Measurements from ENCODE around the gene GLS.
A peak's percentile ranks its signal among the peaks of the same experiment; 100 is the strongest.
"Not testable (repeated sequence)": the region's sequence is repeated elsewhere in the genome, so short reads cannot be mapped to it uniquely, and the experiment has no call there.

GLS gene

DNA sequence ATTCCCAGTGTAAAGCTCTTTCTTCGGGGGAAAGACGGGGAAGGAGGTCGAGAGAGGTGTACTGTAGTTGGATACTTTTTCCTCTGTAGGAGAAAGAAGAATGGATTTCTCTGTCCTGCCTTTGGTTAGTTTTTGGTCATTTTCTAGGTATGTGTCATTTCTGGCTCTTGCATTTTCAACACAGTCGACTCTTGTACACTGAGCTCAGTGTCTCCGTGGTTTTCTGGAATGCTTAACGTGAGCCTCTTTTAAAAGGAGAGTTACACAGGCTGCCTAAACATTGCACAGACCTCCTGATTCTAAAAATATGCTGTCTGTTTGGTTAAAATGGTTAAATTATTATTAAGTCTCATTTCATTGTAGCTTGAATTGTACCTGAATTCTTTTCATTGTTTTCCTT, 21.8 kb upstream of the GLS start:
- DNase-seq: no peak

DNA sequence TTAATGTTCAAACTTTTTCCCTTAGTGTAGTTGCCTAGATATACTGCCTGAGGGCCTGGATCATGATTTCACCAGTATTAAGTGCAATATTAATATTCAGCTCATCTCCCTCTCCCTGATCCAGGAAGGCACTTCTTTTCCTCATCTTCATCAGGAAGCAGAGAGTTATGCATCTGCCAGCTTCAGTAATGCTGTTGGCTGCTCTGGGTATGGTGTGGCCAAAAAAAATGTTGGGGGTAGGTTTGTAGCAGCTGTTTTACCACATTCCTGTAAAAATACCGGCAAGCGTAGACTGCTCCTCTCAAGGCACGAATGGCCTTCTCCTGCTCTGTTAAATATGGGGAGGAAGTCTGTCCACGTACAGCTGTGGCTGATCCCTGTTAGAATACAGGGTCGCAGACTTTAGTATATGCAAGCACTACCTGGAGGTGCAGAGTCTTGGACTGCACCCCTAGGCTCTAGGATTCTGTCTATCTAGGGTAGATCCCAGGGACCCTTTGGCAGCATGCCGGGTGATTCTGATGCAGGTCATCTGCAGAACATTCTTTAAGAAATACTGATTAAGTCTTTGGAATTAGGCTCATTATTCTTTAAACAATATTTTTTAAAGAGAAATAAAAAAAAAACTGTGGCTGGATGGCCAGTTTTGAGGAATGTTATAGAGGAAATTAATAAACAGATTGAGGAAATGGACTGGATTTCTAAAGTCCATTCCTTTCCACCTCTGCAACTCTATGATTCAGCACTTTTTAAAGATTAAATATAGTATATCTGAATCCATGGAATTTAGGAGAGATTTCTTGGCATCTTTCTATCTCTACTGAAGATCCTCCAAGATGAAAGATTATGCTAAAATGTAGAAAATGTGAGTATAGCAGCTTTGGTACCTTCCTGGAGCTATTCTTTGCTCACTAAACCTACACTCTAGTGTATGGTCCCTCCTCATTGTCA, 21.0 kb upstream of the GLS start:
- DNase-seq: no peak

DNA sequence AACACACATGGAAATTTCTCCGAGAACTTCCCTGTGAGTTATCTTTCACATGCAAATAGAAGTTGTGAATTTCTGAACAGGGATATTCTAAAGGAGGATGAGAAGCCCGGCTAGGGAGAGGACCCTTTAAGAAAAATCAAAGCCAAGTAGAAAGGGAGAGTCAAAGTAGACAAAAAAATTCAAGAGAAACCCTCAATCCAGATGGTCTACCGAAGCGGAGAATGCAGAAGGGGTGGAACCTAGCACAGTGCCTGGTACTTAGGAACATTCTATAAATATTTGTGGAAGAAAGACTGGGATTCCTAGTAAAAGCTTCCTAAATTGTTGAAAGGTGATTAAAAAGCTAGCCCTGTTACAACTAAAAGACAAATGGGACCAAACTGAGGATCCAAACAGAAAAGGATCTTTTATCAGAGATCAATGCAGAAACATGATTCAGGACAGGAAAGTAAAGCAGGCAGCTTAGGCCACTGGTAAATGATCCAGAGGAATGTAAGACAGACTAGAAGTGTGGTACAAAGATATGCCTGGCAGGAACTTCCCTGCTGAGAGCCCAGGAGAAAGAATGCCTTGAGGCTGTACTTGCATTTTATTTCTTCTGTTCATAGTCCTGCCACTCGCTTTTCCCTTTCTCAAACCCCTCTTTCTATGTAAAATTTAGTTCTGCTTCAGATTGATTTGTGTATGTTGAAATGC, 19.5 kb upstream of the GLS start:
- DNase-seq: no peak

DNA sequence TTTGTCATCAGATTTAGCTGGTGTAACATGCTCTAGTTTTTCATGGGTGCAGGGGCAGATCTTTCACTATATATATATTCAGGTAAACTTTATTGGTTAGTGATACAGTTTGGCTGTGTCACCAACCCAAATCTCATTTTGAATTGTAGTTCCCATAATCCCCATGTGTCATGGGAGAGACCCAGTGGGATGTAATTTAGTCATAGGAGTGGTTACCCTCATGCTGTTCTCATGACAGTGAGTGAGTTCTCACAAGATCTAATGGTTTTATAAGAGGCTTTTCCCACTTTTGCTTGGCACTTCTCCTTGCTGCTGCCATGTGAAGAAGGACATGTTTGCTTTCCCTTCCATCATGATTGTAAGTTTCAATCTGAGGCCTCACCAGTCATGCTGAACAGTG, 18.5 kb upstream of the GLS start:
- DNase-seq: not testable (repeated sequence)

DNA sequence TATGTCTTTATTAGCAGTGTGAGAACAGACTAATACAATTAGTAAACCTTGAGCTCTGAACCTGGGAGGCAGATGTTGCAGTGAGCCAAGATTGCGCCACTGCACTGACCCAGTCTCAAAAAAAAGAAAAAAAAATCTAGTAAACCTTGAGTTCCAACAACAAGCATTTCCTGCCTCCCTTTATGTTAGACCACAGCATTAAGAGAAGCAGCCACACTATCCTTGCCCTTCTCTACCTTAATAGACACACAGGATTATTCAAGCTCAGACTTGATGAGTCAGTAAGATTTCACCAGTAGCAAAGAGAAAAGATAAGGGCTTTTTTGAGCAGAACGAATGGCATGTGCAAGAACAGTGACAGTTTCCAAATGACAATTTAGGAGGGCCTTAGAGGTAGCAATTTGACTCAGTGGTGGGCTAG, 18.0 kb upstream of the GLS start:
- no peak for DNase-seq

DNA sequence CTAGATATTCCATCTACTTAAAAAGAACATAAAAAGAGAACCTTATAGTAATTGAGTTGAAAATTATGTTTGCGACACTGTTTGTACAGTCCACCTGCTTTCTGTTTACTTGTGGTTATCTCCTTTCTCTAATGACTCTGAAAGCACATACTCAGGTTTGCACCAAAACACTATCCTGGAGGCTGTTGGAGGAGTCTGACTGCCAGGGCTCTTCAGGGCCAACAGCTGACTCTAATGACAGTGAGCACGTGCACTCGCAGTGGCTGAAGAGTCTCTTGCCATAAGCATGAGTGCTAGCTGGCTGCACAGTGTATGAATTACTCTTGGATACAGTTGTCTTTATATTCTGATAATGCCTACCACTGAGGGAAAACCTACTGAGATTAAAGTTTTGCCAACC, 16.7 kb upstream of the GLS start:
- DNase-seq: no peak

DNA sequence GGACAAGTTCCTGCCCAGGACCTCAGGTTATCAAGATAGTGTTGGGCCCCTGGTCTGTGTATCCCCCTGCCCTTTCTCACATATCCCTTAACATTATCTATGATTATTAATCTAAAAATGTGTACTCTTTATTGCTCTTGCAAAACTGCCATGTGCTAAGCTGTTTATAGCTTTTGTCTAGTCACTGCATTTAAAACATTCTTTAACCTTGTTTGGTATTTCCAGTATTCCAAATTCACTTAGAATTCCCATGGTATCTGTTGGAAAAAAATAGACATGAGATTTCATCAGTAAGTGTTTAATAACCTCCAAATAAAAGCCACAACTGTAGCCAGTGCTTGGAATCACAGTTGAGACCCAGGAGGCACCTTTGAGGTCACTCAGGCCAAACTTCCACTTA, 16.2 kb upstream of the GLS start:
- DNase-seq: no peak

DNA sequence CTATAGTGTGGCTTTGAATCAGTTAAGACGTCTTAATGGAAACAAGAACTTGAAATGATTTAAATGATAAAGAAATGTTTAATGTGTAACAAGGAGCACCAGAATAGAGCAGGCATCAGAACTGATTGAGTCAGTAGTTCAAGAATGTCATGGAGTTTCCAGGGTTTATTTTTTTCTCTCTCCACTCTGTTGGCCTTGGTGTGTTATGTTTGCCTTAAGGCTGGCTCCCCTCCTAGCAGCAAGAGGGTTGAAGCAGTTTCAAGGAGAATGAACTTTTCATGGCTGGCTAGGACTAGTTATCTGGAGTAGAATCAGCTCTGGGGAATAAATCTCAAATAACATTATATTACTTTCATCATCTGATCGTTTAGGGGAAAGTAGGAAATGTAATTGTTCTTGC, 13.4 kb upstream of the GLS start:
- DNase-seq: peak; percentile 30

DNA sequence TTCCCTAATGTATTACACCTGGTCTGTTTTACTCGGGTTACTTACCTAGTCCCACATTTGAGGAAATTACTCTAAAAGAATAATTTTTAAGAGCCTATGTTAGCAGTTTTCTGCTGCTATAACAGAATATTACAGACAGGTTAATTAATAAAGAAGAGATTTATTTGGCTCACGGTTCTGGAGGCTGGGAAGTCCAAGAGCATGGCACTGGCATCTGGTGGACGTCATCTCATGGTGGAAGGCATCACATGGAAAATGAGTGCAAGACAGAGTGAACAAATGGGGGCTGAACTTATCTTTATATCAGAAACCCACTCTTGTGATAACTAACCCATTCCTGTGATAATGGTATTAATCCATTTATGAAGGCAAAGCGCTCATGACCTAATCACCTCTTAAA, 12.8 kb upstream of the GLS start:
- DNase-seq: no peak

DNA sequence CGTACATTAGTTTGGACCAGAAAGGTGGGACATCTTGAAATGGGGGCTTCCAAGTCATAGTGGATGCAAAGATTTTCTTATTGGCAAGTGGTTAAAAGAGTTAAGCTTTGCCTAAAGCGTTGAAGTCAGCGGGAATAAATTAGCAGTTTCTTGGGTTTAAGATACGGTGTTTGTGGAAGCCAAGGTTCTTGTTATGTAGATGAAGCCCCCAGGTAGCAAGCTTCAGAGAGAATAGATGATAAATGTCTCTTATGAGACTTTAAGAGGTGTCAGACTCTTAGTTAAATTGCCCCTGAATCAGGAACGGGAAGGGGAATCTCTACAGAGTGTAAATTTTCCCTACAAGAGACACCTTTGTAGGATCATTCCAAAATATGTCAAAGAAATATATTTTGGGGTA, 10.9 kb upstream of the GLS start:
- no peak for DNase-seq

DNA sequence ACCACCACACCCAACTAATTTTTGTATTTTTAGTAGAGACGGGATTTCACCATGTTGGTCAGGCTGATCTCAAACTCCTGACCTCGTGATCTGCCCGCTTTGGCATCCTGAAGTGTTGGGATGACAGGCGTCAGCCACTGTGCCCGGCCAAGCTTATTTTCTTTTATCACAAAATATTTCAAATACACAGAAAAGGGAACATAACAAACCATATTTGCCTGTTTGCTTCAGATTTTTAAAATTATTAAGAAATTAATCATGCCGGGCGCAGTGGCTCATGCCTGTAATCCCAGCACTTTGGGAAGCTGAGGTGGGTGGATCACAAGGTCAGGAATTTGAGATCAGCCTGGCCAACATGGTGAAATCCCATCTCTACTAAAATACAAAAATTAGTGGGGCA, 7.2 kb upstream of the GLS start:
- DNase-seq: not testable (repeated sequence)

DNA sequence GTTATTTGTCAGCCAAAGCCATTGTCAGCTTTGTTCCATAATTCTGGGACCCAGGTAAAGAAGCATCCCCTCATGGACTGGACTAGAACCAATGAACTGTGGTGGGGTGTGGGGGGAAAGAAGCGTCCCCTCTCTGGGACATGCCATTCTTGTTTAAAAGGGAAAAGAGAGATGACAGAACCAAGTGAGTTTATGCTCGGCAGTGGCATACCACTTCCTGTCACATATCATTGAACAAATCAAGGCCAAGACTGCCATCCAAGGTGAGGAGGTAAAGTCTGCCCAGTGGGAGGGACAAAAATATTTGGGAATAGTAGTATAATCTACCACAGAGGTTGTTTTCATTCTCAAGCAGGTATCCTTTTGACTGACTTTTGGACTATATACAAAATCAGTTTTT, 4.7 kb upstream of the GLS start:
- no peak for DNase-seq

DNA sequence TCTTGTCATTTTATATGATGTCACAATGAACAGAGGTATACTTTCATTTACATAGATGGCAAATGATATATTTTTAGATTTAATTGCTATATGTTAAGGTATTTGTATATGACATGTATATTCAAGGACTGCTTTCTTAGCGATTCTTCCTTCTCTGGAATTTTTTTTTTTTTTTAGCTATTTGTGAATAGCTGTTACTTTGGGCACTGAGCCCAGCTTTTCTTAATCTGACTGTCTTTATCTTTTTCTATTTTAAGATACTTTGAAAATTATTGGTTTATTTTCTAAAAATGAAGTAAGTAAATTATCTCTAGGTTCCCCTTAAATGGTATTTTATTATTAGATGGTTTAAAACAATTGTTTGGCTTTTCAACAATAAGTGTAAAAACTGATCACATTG, 4.0 kb upstream of the GLS start:
- no peak for DNase-seq

DNA sequence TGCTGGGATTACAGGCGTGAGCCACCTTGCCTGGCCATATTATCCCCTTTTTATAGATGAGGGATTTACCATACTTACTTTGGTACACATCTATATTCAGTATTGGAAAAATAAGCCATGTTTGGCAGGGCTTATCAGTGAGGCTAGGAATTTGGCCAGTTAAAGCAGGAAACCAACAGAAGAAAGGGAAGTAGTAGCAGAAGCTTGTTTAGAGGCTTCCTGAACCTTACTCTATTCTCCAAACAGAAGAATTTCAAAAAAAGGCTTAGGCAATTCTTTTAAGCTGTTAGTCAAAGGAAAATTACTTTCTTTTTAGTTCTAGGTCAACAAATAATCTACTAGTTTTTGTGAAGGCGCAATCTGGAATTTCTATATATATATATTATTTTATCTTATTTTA, 3.2 kb upstream of the GLS start:
- no peak for DNase-seq

DNA sequence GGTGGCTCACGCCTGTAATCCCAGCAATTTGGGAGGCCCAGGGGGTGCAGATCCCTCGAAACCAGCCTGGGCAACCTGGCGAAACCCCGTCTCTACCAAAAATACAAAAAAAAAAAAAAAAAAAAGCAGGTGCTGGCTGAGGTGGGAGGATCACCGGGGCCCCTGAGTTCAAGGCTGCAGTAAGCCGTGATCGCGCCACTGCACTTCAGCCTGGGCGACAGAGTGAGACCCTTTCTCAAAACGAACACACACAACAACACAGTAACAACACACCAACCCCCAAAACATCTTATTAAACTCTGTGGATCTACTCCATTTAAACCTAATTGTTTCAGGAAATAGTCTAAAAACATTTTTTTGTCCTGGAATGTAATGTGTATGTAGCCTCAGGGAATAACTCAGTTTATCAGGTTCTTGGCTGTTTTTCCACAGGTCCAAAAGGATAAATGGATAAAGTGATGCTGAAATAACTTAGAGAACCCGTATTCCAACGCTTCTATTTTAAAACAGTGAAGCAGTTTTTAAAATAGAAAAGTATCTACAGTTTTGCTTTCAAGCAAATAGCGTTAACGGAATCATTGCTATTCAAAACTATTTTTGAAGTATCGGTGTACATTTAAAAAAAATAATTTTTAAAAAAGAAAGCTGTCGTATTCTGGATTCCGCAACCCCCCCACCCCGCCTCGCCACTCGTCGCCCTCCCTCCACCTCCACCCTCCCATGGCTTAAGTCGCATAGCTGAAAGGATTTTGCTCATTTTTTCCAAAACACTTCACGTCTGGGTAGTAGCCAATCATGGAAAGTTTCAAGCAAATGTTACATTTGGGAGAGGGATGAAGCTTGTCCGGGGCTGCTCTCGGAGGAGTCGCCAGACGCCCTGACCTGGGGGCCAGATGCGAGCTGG, 895 bp upstream of the GLS start:
- DNase-seq: peak; percentile 41

DNA sequence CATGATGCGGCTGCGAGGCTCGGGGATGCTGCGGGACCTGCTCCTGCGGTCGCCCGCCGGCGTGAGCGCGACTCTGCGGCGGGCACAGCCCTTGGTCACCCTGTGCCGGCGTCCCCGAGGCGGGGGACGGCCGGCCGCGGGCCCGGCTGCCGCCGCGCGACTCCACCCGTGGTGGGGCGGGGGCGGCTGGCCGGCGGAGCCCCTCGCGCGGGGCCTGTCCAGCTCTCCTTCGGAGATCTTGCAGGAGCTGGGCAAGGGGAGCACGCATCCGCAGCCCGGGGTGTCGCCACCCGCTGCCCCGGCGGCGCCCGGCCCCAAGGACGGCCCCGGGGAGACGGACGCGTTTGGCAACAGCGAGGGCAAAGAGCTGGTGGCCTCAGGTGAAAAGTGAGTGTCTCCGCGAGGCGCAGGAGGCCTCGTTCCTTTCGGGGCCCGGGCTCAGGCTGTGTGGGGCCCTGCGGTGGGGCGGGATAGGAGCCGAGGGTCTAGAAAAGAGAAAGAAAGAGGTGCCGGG, 520 bp downstream of the GLS start:
- no peak for DNase-seq

DNA sequence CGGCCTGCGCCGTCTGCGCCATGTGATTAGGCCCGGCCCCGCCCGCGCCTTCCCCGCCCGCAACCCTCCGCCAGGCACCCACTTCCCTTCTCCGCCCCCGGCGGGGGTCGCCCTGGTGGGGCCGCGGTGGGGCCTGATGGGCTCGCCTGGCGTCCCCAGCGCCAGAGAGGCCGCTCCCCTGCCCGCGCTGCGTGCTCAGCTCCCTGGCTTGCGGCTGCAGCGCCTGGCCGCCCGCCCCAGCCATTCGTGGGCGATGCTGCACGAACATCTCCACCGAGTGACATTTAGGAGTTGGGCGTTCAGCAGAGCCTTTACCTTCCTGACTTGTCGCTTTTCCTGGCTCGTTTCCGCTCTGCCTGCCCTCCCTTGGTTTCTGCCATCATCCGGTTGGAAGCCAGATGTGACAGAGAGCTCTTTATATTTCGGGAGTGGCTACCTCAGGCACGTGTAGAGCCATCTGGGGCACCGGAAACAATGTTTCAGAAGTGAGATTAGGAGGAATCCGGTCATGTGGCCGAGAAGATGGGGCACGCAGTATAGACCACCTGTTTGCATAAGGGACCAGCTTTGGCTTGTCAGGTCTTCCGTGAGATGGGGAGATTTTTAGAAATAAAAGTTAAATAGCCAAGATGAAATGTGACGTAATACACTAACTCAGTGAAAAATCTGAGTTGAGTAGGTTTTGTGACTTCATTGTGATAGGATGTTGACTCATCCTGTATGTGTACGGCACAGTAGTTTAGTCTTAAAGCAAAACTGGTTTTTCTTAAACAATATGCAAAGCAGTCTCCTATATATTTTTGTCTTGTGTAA, 1.2 kb downstream of the GLS start:
- peak; percentile 87 for DNase-seq

DNA sequence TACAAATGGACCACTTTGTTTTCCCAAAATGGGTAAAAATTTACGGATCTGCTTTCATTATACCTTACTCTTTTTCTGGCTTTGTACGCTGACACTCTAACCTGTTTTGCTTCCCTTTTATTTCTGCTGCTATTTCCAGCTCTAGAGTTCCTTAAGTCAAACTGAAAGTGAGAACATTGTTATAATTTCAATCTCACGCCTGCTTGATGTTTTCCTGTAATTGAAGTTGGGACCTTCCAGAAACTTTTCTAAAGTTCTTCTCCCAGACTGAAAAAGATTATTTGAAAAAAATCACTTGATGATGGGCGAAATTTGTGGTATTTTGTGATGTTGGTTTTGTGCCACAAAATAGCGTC, 1.8 kb downstream of the GLS start:
- DNase-seq: no peak

DNA sequence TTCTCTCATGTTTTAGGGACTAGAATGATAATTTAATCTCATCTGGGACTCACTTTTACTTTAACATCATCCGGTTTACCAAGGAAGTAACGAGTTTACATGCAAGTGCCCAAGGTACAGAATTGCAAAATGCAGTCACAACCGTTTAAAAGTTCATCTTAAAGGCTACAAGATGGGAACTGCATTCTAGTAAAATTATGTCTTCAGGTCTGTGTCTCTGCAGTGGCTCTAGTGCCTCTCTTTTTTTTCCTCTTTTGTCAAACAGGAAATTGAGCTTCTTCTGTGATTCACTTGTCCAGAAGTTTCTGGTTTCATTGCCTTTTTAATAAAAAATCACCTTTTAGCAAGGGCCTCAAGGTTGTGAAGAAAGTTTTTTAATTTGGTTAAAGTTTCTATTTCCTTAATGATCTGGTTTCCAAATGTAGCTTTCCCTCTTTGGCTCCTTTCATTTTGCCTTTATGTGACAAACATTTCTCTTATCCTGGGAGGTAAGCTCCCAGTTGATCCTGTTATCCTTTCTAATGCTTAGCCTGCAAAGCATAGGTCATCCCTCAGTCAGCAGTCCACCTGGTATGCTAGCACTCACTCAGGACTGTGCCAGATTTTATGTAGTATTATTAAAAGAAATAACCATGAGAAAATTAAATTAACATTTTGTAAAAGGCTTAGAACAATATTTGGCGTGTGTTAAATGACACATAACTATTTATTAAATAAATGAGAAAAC, 2.4 kb downstream of the GLS start:
- peak; percentile 13 for DNase-seq

DNA sequence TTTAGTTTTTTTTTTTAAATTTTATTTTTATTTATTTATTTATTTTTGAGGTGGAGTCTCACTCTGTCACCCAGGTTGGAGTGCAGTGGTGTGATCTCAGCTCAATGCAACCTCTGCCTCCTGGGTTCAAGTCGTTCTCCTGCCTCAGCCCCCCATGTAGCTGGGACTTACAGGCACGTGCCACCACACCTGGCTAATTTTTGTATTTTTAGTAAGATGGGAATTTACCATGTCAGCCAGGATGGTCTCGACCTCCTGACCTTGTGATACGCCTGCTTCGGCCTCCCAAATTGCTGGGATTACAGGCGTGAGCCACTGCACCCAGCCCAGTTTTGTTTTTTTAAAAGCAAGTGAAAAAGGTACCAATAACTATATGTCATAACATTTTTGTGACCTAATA, 5.2 kb downstream of the GLS start:
- not testable (repeated sequence) for DNase-seq

DNA sequence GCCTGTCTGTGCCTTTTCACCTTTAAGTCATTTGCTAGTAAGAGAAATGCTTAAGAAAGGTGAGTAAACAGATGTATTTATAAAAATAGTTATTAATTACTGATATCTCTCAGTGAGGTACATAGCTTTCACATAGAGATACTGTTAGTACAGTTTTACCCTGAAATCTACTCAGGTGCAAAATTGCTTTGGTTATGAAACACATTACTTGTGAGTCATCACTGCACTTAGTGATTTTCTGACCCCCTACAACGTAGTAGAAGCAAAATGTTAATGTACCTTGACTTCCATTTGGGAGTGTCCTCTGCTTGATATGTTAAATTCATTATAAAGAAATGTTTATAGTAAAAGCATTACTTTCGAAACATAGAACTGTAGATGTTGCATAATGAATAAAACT, 6.5 kb downstream of the GLS start:
- DNase-seq: no peak

DNA sequence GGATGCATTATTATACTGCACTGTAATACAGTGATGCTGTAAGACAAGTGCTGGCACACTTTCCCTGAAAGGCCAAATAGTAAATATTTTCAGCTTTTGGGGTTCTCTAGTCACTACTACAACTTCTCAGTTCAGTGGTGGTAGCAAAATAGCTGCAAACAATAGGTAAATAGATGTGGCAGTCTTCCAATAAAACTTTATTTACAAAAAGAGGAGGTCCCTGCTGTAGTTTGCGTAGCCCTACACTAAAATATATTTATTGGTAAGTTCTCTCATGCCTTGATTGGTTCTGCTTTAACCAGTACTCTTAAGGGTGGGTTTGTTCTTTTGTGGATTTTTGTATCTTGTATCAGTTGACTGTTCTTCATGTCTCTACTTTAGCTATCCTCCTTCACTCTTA, 7.8 kb downstream of the GLS start:
- no peak for DNase-seq

Data from eye (tissue), 1 donor.